HG03280 (cell line): Measurements from ENCODE around the gene CRKL.

Source experiments
- ATAC-seq: cut with Tn5 transposase; IDR thresholded peaks from one replicate; pipeline ENCODE4 v1.9.1; 2021; ENCODE audit warnings: mild to moderate bottlenecking, moderate library complexity; ENCODE audit not compliant: unreplicated experiment

The CRKL gene

GRCh38 chr22:20994128-20994901 is 77.1 kb downstream of the CRKL start:
- ATAC-seq, result no peak

GRCh38 chr22:20994902-20995241 is 77.7 kb downstream of the CRKL start:
- no peak for ATAC-seq

- ATAC-seq, result no peak
These were observed 78.3 kb downstream of the CRKL start for GRCh38 chr22:20995329-20996030.

- ATAC-seq, result no peak
These were observed 78.8 kb downstream of the CRKL start for GRCh38 chr22:20996031-20996410.

- no peak for ATAC-seq
These were observed 79.7 kb downstream of the CRKL start for GRCh38 chr22:20996598-20997535.

GRCh38 chr22:20997536-20998257 is 80.5 kb downstream of the CRKL start:
- no peak for ATAC-seq

GRCh38 chr22:20998411-20999336 is 81.5 kb downstream of the CRKL start:
- ATAC-seq, result no peak

- ATAC-seq, result no peak
These were observed 82.4 kb downstream of the CRKL start for GRCh38 chr22:20999350-21000206.

- ATAC-seq, result no peak
These were observed 83.2 kb downstream of the CRKL start for GRCh38 chr22:21000207-21000986.

- no peak for ATAC-seq
These were observed 83.9 kb downstream of the CRKL start for GRCh38 chr22:21000987-21001600.

- ATAC-seq, result peak; percentile 89
These were observed 84.6 kb downstream of the CRKL start, which contains the start of gene THAP7 for GRCh38 chr22:21001601-21002325. TSS of gene THAP7 (minus strand) at chr22:21002118. CDS start at chr22:21001911, 207 bp downstream.
